Activated gamma-delta T cell (primary cell): ENCODE data around the gene PPP1R8.
A peak's percentile ranks its signal among the peaks of the same experiment; 100 is the strongest.
"Not testable (repeated sequence)": the region's sequence is repeated elsewhere in the genome, so short reads cannot be mapped to it uniquely, and the experiment has no call there.

Source experiments
- DNase-seq: peaks from one replicate; lab custom pipeline; 2025; lab: John Stamatoyannopoulos, UW
- total RNA-seq, 2 donors: gene quantifications; one replicate each; lab custom pipeline; 2026; lab: John Stamatoyannopoulos, UW

The PPP1R8 gene
- 78.2 to 84.7 reads per million in 2 donors for total RNA-seq

- DNase-seq: peak; percentile 67
Measured at GRCh38 chr1:27830621-27831440, at the start of gene PPP1R8. PPP1R8 (plus strand) TSS chr1:27830782; CDS start chr1:27830836, 54 bp downstream.

DNA sequence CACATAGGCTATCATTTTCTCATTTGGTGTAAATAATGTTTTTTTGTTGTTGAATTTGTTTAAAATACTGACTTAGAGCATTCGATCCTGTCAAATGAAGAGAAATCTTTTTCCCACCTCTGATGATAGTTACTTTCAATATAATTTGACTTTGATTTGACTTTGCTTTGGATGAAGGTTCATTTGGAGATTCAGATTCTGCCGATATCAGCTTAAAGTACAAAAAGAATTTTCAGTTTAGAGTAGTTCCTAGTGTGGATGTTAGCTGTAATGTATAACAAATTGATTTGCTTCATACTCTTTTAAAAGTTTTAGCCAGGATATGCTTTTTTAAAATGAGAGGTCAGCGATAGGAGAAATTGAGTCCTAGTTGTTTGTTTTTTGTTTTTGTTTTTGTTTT is 47.6 kb upstream of the PPP1R8 start:
- DNase-seq: no peak

DNA sequence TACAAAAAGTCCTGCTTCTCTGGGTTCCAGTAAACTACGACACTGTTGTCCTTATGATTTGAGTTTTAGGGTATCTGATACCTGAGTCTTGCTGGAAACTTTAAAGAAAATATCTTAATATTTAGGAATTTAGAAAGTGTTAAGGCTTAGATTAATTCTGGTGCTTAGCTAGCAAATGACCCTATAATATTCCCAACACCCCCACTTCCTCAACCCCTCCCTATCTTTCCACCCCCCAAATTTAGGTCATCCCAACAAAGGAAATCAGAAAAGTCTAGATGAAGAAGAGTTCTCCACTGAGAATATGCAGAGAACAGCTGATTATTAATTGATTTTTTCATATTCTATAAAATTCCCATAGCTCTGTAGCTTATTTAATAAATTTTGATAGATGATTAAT is 45.9 kb upstream of the PPP1R8 start:
- DNase-seq: no peak

DNA sequence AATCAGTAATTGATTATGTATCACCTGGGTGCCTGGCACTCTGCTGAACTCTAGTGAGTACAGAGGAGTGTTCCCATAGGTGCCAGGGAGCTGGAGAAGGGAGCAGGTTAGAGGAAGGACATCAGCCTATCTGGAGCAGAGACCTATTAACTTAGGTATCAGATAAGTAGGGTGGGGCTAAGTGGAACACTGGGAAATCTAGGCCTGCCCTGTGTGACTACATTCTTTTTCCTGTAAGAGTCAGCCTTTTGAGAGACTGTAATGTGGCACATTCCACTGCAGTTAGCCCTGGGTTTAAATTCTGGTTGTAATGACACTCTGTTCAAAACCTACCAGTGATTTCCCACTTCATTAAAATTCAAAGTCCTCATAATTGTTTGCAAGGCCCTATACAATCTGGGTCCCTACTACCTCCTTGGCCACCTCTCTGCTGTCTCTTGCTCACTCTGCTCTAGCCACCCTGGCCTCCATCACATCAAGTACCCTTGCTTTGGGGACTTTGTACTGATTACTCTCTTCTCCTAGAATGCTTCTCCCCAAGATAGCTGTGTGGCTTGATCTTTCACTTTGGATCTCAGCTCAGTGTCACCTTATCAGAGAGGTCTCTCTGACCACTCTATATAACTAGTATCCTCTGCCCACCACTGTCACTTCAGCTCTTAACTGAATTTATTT is 44.7 kb upstream of the PPP1R8 start:
- no peak for DNase-seq

GRCh38 chr1:27787895-27788294 is 42.7 kb upstream of the PPP1R8 start:
- no peak for DNase-seq

DNA sequence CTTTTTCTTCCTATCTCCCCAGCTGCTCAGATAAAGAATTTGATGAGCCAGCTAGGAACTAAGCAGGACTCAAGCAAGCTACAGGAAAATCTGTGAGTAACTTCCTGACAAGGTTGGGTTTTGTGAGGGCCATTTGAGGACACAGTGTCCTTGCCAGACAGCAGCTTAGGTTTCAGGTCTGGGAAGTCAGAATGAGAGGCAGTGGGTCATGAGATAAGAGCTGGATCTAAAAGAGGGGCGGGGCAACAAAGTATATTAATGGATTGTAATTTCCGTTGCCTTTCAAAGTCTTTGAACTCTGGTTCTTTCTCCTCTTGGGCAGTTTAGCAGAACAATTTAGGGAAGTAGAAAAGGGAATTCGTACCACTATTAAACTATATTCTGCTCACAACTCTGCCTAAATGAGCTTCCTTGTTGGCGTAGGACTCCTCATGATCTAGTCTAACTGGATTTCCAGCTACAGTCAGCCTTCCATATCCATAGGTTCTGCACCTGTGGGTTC is 41.0 kb upstream of the PPP1R8 start:
- no peak for DNase-seq

- not testable (repeated sequence) for DNase-seq
Measured at GRCh38 chr1:27790270-27790669, 40.3 kb upstream of the PPP1R8 start.

DNA sequence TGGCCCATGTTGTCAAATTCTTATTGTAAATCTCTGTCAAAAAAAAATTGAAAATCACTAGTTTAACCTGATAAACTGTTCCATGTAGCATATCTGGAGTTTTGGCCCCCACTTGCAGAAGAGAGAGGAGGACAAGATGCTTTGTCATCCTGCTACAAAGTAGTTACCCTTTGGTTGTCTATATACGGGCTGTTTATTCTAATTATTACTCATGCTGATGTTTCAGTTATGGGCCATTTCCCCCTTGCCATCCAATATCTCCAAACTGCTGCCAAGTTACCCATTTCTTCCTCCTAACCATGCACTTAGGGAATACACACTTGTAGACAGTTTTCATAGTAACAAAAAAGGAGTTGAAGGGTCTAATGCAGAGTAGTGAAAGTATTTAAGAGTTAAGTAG is 35.0 kb upstream of the PPP1R8 start:
- DNase-seq: no peak

DNA sequence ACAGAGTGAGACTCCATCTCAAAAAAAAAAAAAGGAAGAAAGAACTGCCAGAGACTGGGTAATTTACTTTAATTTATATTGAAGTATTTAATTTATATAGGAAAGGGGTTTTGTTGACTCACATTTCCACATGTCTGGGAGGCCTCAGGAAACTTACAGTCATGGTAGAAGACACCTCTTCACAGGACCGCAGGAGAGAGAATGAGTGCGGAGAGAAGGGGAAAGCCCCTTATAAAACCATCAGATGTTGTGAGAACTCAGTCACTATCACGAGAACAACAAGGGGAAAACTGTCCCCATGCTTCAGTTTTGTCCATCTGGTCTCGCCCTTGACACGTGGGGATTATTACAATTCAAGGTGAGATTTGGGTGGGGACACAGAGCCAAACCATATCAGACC is 25.8 kb upstream of the PPP1R8 start:
- no peak for DNase-seq

DNA sequence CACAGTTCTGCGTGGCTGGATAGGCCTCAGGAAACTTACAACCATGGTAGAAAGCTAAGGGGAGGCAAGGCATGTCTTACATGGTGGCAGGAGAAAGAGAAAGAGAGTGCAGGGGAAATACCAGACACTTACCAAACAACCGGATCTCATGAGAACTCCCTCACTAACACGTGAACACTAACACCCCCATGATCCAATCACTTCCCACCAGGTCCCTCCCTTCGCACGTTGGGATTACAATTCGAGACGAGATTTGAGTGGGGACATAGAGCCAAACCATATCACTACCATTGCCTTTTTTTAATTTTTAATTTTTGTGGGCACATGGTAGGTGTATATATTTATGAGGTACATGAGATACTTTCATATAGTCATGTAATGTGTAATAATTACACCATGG is 23.8 kb upstream of the PPP1R8 start:
- DNase-seq: no peak

DNA sequence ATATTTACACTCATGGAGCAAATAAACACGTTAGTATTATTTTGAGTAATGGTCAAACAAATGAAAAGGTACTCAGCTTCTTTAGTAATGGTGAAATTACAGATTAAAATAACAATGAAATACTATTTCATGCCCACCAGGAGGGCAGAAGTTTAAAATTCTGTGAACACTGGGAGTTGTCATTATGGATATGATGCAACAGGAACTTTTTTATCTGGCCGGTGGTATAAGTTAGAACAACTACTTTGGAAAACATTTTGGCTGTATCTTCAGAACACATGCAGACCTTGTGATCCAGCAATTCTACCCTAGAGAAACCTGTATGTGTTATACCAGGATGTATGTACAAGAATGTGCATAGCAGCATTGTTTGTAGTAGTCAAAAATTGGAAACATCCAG is 23.2 kb upstream of the PPP1R8 start:
- DNase-seq: no peak

- DNase-seq: not testable (repeated sequence)
Measured at GRCh38 chr1:27808131-27808530, 22.5 kb upstream of the PPP1R8 start.

DNA sequence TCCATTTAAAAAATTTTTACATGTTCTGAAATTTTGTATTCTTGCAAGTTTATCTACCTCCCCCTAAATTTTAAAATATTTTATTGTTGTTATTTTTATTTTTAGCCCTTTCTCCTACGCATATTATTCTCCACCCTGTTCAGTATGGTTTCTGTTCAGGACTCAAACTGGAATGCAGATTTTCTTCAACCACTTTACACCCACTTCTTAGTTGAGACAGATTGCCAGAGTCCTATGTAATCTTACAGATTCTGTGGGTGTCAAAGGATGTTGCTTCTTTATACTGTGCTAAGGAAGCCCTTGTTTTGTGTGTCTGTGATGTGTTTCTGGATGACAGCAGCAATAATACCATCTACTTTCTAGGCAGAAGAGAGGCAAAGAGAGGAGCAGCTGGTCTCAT is 20.7 kb upstream of the PPP1R8 start:
- DNase-seq: no peak

- no peak for DNase-seq
Measured at GRCh38 chr1:27811741-27812500, 18.7 kb upstream of the PPP1R8 start.

GRCh38 chr1:27816921-27817630 is 13.5 kb upstream of the PPP1R8 start:
- DNase-seq: no peak

GRCh38 chr1:27821761-27822315 is 8.7 kb upstream of the PPP1R8 start:
- DNase-seq: no peak

DNA sequence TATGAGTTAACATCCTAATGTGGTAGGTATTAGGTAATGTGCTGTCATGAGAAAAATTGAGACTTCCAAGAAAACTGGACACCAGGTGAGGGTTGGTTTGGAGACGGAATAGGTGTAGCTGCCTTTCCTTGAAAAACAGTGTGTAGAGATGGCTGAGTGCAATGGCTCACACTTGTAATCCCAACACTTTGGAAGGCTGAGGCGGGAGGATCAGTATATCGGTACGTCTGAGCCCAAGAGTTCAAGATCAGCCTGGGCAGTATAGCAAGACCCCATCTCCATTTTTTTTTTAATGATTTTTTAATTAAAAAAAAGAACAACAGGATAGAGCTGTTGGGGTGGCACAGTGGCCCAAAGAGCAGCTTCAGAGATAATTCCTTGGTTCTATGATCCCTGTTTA is 6.8 kb upstream of the PPP1R8 start:
- DNase-seq: no peak

- no peak for DNase-seq
Measured at GRCh38 chr1:27824411-27824810, 6.2 kb upstream of the PPP1R8 start.

- DNase-seq: not testable (repeated sequence)
Measured at GRCh38 chr1:27829339-27829960, 1.1 kb upstream of the PPP1R8 start.

GRCh38 chr1:27831568-27832410 is 1.2 kb downstream of the PPP1R8 start:
- no peak for DNase-seq
